Immature natural killer cell (primary cell): Measurements from ENCODE around the gene ANXA6. TPM values are rescaled to one million over a fixed set of nuclear protein-coding genes. Genes with fewer than 3 reads are reported as not detected.

Experiments used
- DNase-seq, 3 donors: peaks; one replicate each; pipeline ENCODE4 v3.0.0; 2022; ENCODE audit warnings: mixed read lengths in 1 of 3
- H3K27ac Mint-ChIP-seq, 6 donors: one replicate each; pipeline ENCODE4 v1.8.0; 2020; ENCODE audit warnings: mixed read lengths in 6 of 6, mild to moderate bottlenecking in 5 of 6, inconsistent platforms in 4 of 6, moderate library complexity in 3 of 6
- H3K27me3 Mint-ChIP-seq, 3 donors: one replicate each; pipeline ENCODE4 v1.8.0; 2020 to 2021; ENCODE audit warnings: low read depth in 3 of 3, mild to moderate bottlenecking in 3 of 3, mixed read lengths in 3 of 3, moderate library complexity in 3 of 3, inconsistent platforms in 1 of 3
- H3K36me3 Mint-ChIP-seq, 3 donors: one replicate each; pipeline ENCODE4 v1.8.0; 2020; ENCODE audit warnings: mixed read lengths in 3 of 3, inconsistent platforms in 2 of 3, mild to moderate bottlenecking in 2 of 3
- H3K4me1 Mint-ChIP-seq, 2 donors: one replicate each; pipeline ENCODE4 v1.8.0; 2020; ENCODE audit warnings: inconsistent platforms in 2 of 2, mild to moderate bottlenecking in 2 of 2, mixed read lengths in 2 of 2, moderate library complexity in 1 of 2
- H3K4me3 Mint-ChIP-seq, 5 donors: one replicate each; pipeline ENCODE4 v1.8.0; 2020; ENCODE audit warnings: mild to moderate bottlenecking in 5 of 5, mixed read lengths in 5 of 5, inconsistent platforms in 3 of 5, moderate library complexity in 3 of 5
- H3K9me3 Mint-ChIP-seq, 6 donors: one replicate each; pipeline ENCODE4 v1.8.0; 2020; ENCODE audit warnings: mild to moderate bottlenecking in 6 of 6, mixed read lengths in 6 of 6, inconsistent platforms in 4 of 6, moderate library complexity in 3 of 6
- polyA plus RNA-seq, 3 donors: library from polyadenylated mRNA; unstranded; fragments of 300-500 nt; fragmentation: Illumina TruSeq; gene quantifications; one replicate each; pipeline ENCODE4 v1.2.3, GENCODE V29; 2021

Gene ANXA6
- polyA plus RNA-seq, 3 donors from 2014 or later: 313 to 679 (median 395) TPM

GRCh38 chr5:151096001-151096373 is 61.6 kb downstream of the ANXA6 start:
- Mint-ChIP-seq H3K27ac (peak overlapping the region; percentile 85 to 98 (median 96)), H3K4me1 (peaks cover 95 to 96% of the 10 kb centered on the region in 2 donors), H3K27me3 (peaks cover 10 to 26% (median 20%) of the 10 kb centered on the region in 3 donors), H3K36me3 (peaks cover 11 to 16% (median 12%) of the 10 kb centered on the region in 3 donors), H3K9me3 (no peaks in the 10 kb centered on the region), H3K4me3 (peak overlapping the region in 4 of 5 donors; percentile 26 to 69 (median 45))
- DNase-seq: no peak

- peak overlapping the region; percentile 29 to 90 (median 54) for H3K4me3 Mint-ChIP-seq
- H3K9me3 Mint-ChIP-seq: no peaks in the 10 kb centered on the region
- DNase-seq: no peak
- peaks cover 10 to 24% (median 24%) of the 10 kb centered on the region in 3 donors for H3K27me3 Mint-ChIP-seq
- peaks cover 8 to 10% (median 9%) of the 10 kb centered on the region in 3 donors for H3K36me3 Mint-ChIP-seq
- peak overlapping the region; percentile 85 to 98 (median 96) for H3K27ac Mint-ChIP-seq
- H3K4me1 Mint-ChIP-seq: peaks cover 90 to 91% of the 10 kb centered on the region in 2 donors
These were observed 62.1 kb downstream of the ANXA6 start for GRCh38 chr5:151095341-151096000.

- no peaks in the 10 kb centered on the region for H3K9me3 Mint-ChIP-seq
These were observed 62.7 kb downstream of the ANXA6 start for GRCh38 chr5:151094852-151095245.

GRCh38 chr5:151094030-151094851 is 63.3 kb downstream of the ANXA6 start:
- H3K27ac Mint-ChIP-seq: peak overlapping the region; percentile 85 to 98 (median 96)
- DNase-seq: peak; percentile 72 to 84 (median 82)
- H3K4me3 Mint-ChIP-seq: peak overlapping the region; percentile 73 to 90 (median 81)
- H3K36me3 Mint-ChIP-seq: no peaks in the 10 kb centered on the region
- H3K9me3 Mint-ChIP-seq: no peaks in the 10 kb centered on the region
- H3K4me1 Mint-ChIP-seq: peaks cover 78% of the 10 kb centered on the region in 2 donors
- peaks cover 7 to 27% (median 23%) of the 10 kb centered on the region in 3 donors for H3K27me3 Mint-ChIP-seq

More at GRCh38 chr5:151094852-151095245, 62.7 kb downstream of the ANXA6 start:
- Mint-ChIP-seq H3K4me1 (peaks cover 84% of the 10 kb centered on the region in 2 donors), H3K27ac (peak overlapping the region; percentile 85 to 98 (median 96)), H3K36me3 (peaks cover 3 to 5% (median 5%) of the 10 kb centered on the region in 3 donors), H3K4me3 (peak overlapping the region; percentile 73 to 90 (median 81)), H3K27me3 (peaks cover 7 to 27% (median 23%) of the 10 kb centered on the region in 3 donors)
- no peak for DNase-seq

- peak overlapping the region; percentile 85 to 98 (median 96) for H3K27ac Mint-ChIP-seq
- no peak for DNase-seq
- H3K36me3 Mint-ChIP-seq: no peaks in the 10 kb centered on the region
- H3K27me3 Mint-ChIP-seq: peaks cover 6 to 25% (median 20%) of the 10 kb centered on the region in 3 donors
- peak overlapping the region; percentile 73 to 90 (median 81) for H3K4me3 Mint-ChIP-seq
- H3K9me3 Mint-ChIP-seq: no peaks in the 10 kb centered on the region
- H3K4me1 Mint-ChIP-seq: peaks cover 70 to 71% of the 10 kb centered on the region in 2 donors
These were observed 64.1 kb downstream of the ANXA6 start for GRCh38 chr5:151093476-151093889.

- DNase-seq: no peak
- Mint-ChIP-seq H3K4me1 (peaks cover 63 to 64% of the 10 kb centered on the region in 2 donors), H3K4me3 (peak overlapping the region in 1 of 5 donors; percentile 13), H3K27ac (peak overlapping the region; percentile 83 to 98 (median 96)), H3K36me3 (no peaks in the 10 kb centered on the region), H3K9me3 (no peaks in the 10 kb centered on the region), H3K27me3 (peaks cover 6 to 25% (median 21%) of the 10 kb centered on the region in 3 donors)
These were observed 64.8 kb downstream of the ANXA6 start for GRCh38 chr5:151092762-151093161.

GRCh38 chr5:151089726-151090125 is 67.9 kb downstream of the ANXA6 start:
- Mint-ChIP-seq H3K36me3 (peaks cover 0 to 4% (median 0%) of the 10 kb centered on the region in 3 donors), H3K4me1 (peaks cover 49 to 52% of the 10 kb centered on the region in 2 donors), H3K27ac (peak overlapping the region in 3 of 6 donors; percentile 20 to 51 (median 41)), H3K4me3 (no peak overlapping the region), H3K9me3 (no peaks in the 10 kb centered on the region), H3K27me3 (peaks cover 6 to 18% (median 16%) of the 10 kb centered on the region in 3 donors)
- DNase-seq: no peak

- H3K27ac Mint-ChIP-seq: no peak overlapping the region
- no peaks in the 10 kb centered on the region for H3K9me3 Mint-ChIP-seq
- H3K36me3 Mint-ChIP-seq: peaks cover 0 to 4% (median 0%) of the 10 kb centered on the region in 3 donors
- H3K27me3 Mint-ChIP-seq: peaks cover 4 to 13% (median 9%) of the 10 kb centered on the region in 3 donors
- H3K4me1 Mint-ChIP-seq: peaks cover 45 to 46% of the 10 kb centered on the region in 2 donors
- no peak for DNase-seq
- no peak overlapping the region for H3K4me3 Mint-ChIP-seq
These were observed 68.6 kb downstream of the ANXA6 start for GRCh38 chr5:151088986-151089385.

GRCh38 chr5:151087486-151087885 is 70.1 kb downstream of the ANXA6 start:
- Mint-ChIP-seq H3K27ac (peak overlapping the region in 1 of 6 donors; percentile 40), H3K36me3 (peaks cover 0 to 4% (median 0%) of the 10 kb centered on the region in 3 donors), H3K27me3 (peaks cover 2 to 7% (median 6%) of the 10 kb centered on the region in 3 donors), H3K4me1 (peaks cover 34 to 36% of the 10 kb centered on the region in 2 donors), H3K4me3 (no peak overlapping the region), H3K9me3 (no peaks in the 10 kb centered on the region)
- no peak for DNase-seq

- H3K9me3 Mint-ChIP-seq: no peaks in the 10 kb centered on the region
- H3K4me3 Mint-ChIP-seq: peak overlapping the region in 4 of 5 donors; percentile 6 to 40 (median 20)
- peaks cover 0 to 4% (median 0%) of the 10 kb centered on the region in 3 donors for H3K36me3 Mint-ChIP-seq
- peak overlapping the region in 4 of 6 donors; percentile 14 to 52 (median 40) for H3K27ac Mint-ChIP-seq
- peak; percentile 33 to 42 (median 42) for DNase-seq
- peaks cover 33 to 37% of the 10 kb centered on the region in 2 donors for H3K4me1 Mint-ChIP-seq
- peaks cover 5 to 7% (median 6%) of the 10 kb centered on the region in 3 donors for H3K27me3 Mint-ChIP-seq
These were observed 70.6 kb downstream of the ANXA6 start for GRCh38 chr5:151086905-151087360.

- H3K27ac Mint-ChIP-seq: peak overlapping the region in 5 of 6 donors; percentile 41 to 63 (median 51)
- H3K4me1 Mint-ChIP-seq: peaks cover 32 to 37% of the 10 kb centered on the region in 2 donors
- H3K36me3 Mint-ChIP-seq: peaks cover 0 to 4% (median 0%) of the 10 kb centered on the region in 3 donors
- no peaks in the 10 kb centered on the region for H3K9me3 Mint-ChIP-seq
- peaks cover 2 to 10% (median 8%) of the 10 kb centered on the region in 3 donors for H3K27me3 Mint-ChIP-seq
- DNase-seq: no peak
- peak overlapping the region; percentile 1 to 40 (median 6) for H3K4me3 Mint-ChIP-seq
These were observed 71.2 kb downstream of the ANXA6 start for GRCh38 chr5:151086192-151086869.

GRCh38 chr5:151085517-151086041 is 72.0 kb downstream of the ANXA6 start:
- DNase-seq: no peak
- Mint-ChIP-seq H3K4me1 (peaks cover 35 to 41% of the 10 kb centered on the region in 2 donors), H3K27me3 (peaks cover 2 to 11% (median 10%) of the 10 kb centered on the region in 3 donors)

More at GRCh38 chr5:151085517-151086041, 72.0 kb downstream of the ANXA6 start:
- no peaks in the 10 kb centered on the region for H3K9me3 Mint-ChIP-seq
- peaks cover 0 to 4% (median 0%) of the 10 kb centered on the region in 3 donors for H3K36me3 Mint-ChIP-seq
- peak overlapping the region in 4 of 6 donors; percentile 41 to 78 (median 52) for H3K27ac Mint-ChIP-seq
- no peak overlapping the region for H3K4me3 Mint-ChIP-seq
